Measurements from ENCODE around the gene FOXN3.

Gene FOXN3

DNA sequence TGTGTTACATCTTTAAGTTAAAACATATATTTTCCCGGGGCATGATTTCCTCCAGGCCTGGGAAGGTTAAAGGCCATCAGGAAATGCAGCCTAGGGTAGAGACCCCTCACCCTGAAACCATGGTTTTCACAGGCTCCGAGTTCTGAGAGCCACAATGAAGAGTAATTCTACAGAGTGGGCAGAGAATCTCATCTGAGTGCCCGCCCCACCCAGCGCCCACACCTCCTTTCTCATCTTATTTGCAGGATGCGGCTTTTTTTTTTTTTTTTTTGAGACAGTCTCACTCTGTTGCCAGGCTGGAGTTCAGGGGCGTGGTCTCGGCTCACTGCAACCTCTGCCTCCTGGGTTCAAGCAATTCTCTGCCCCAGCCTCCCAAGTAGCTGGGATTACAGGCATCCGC lies 170.7 kb downstream of the FOXN3 start:
- TF ChIP-seq GABPA (IDR thresholded peaks at IDR 0.05; ENCODE audit: low read depth), result no peak
- TF ChIP-seq, protein P1, sequence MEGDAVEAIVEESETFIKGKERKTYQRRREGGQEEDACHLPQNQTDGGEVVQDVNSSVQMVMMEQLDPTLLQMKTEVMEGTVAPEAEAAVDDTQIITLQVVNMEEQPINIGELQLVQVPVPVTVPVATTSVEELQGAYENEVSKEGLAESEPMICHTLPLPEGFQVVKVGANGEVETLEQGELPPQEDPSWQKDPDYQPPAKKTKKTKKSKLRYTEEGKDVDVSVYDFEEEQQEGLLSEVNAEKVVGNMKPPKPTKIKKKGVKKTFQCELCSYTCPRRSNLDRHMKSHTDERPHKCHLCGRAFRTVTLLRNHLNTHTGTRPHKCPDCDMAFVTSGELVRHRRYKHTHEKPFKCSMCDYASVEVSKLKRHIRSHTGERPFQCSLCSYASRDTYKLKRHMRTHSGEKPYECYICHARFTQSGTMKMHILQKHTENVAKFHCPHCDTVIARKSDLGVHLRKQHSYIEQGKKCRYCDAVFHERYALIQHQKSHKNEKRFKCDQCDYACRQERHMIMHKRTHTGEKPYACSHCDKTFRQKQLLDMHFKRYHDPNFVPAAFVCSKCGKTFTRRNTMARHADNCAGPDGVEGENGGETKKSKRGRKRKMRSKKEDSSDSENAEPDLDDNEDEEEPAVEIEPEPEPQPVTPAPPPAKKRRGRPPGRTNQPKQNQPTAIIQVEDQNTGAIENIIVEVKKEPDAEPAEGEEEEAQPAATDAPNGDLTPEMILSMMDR (IDR thresholded peaks at IDR 0.05; ENCODE audit: insufficient read depth, low read length), result no peak
- TF ChIP-seq, protein P2, sequence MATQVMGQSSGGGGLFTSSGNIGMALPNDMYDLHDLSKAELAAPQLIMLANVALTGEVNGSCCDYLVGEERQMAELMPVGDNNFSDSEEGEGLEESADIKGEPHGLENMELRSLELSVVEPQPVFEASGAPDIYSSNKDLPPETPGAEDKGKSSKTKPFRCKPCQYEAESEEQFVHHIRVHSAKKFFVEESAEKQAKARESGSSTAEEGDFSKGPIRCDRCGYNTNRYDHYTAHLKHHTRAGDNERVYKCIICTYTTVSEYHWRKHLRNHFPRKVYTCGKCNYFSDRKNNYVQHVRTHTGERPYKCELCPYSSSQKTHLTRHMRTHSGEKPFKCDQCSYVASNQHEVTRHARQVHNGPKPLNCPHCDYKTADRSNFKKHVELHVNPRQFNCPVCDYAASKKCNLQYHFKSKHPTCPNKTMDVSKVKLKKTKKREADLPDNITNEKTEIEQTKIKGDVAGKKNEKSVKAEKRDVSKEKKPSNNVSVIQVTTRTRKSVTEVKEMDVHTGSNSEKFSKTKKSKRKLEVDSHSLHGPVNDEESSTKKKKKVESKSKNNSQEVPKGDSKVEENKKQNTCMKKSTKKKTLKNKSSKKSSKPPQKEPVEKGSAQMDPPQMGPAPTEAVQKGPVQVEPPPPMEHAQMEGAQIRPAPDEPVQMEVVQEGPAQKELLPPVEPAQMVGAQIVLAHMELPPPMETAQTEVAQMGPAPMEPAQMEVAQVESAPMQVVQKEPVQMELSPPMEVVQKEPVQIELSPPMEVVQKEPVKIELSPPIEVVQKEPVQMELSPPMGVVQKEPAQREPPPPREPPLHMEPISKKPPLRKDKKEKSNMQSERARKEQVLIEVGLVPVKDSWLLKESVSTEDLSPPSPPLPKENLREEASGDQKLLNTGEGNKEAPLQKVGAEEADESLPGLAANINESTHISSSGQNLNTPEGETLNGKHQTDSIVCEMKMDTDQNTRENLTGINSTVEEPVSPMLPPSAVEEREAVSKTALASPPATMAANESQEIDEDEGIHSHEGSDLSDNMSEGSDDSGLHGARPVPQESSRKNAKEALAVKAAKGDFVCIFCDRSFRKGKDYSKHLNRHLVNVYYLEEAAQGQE (IDR thresholded peaks at IDR 0.05; ENCODE audit: insufficient replicate concordance, low read depth), result no peak
- TF ChIP-seq POLR2AphosphoS5 (IDR thresholded peaks at IDR 0.05; ENCODE audit: low read depth), result no peak
- no peak for TF ChIP-seq SPI1 (IDR thresholded peaks at IDR 0.05; ENCODE audit: borderline replicate concordance, low read depth)
- H3K27me3 ChIP-seq (ENCODE audit: insufficient read depth, poor library complexity, severe bottlenecking), result no peaks in the 10 kb centered on the region
- no peak overlapping the region for H3K4me3 ChIP-seq (replicated peaks; ENCODE audit: insufficient read depth, low read length)
- DNase-seq (ENCODE audit: low read depth in 1 of 2, low spot score in 1 of 2), result no peak
- H3K27ac ChIP-seq (replicated peaks), result no peak overlapping the region

DNA sequence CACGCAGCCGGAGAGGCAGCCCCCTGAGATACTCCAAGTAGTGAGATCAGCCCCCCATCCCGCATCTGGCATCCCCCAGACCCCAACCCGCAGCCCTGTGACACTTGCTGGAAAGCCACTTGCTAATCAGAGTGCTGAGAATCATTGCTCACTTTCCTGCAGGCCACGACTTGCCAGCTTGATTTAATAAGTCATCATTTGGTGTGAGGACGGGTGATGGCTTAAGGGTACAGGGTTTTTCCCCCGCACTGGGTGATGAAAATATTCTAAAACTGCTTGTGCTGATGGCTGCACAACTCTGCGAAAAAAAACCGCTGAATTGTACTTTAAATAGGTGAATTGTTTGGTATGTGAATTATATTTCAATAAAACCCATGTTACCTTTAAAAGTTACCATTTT lies 171.2 kb downstream of the FOXN3 start:
- no peak overlapping the region for H3K27ac ChIP-seq (replicated peaks)
- DNase-seq (ENCODE audit: low read depth in 1 of 2, low spot score in 1 of 2), result no peak
- TF ChIP-seq, protein P2 (IDR thresholded peaks at IDR 0.05; ENCODE audit: insufficient replicate concordance, low read depth), result no peak
- TF ChIP-seq GABPA (IDR thresholded peaks at IDR 0.05; ENCODE audit: low read depth) (no peak), SPI1 (IDR thresholded peaks at IDR 0.05; ENCODE audit: borderline replicate concordance, low read depth) (no peak), POLR2AphosphoS5 (IDR thresholded peaks at IDR 0.05; ENCODE audit: low read depth) (no peak)
- TF ChIP-seq, protein P1 (IDR thresholded peaks at IDR 0.05; ENCODE audit: insufficient read depth, low read length), result no peak
- no peaks in the 10 kb centered on the region for H3K27me3 ChIP-seq (ENCODE audit: insufficient read depth, poor library complexity, severe bottlenecking)
- no peak overlapping the region for H3K4me3 ChIP-seq (replicated peaks; ENCODE audit: insufficient read depth, low read length)

DNA sequence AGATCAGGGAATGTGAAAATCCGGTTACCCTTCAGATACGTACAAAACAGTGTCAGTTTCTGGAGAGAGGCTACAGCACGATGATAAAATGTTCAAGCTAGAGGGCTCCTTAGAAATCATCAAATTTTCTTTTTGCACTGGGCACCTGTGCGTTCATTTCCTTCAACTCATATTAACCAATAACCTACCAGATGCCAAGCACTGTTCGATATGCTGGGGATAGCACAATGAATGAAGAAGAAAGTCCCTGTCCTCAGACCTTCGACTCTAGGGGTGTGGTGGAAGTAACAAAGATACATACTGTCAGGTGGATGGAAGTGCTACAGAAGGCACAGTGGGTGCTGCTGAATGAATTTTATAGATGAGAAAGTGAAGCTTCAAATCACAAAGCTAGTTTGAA lies 172.3 kb downstream of the FOXN3 start:
- no peak for DNase-seq (ENCODE audit: low read depth in 1 of 2, low spot score in 1 of 2)
- TF ChIP-seq SPI1 (IDR thresholded peaks at IDR 0.05; ENCODE audit: borderline replicate concordance, low read depth) (no peak), POLR2AphosphoS5 (IDR thresholded peaks at IDR 0.05; ENCODE audit: low read depth) (no peak), GABPA (IDR thresholded peaks at IDR 0.05; ENCODE audit: low read depth) (no peak)
- TF ChIP-seq, protein P1 (IDR thresholded peaks at IDR 0.05; ENCODE audit: insufficient read depth, low read length), result no peak
- TF ChIP-seq, protein P2 (IDR thresholded peaks at IDR 0.05; ENCODE audit: insufficient replicate concordance, low read depth), result no peak
- Histone ChIP-seq H3K4me3 (replicated peaks; ENCODE audit: insufficient read depth, low read length) (no peak overlapping the region), H3K27ac (replicated peaks) (no peak overlapping the region), H3K27me3 (ENCODE audit: insufficient read depth, poor library complexity, severe bottlenecking) (no peaks in the 10 kb centered on the region)

Data from HL-60 (cell line).